ENCODE data around the gene MAPK14. TPM values are rescaled to one million over a fixed set of nuclear protein-coding genes. Genes with fewer than 3 reads are reported as not detected.

The MAPK14 gene
- total RNA-seq, 1 donor from 2014 or later: 67.9 TPM

DNA sequence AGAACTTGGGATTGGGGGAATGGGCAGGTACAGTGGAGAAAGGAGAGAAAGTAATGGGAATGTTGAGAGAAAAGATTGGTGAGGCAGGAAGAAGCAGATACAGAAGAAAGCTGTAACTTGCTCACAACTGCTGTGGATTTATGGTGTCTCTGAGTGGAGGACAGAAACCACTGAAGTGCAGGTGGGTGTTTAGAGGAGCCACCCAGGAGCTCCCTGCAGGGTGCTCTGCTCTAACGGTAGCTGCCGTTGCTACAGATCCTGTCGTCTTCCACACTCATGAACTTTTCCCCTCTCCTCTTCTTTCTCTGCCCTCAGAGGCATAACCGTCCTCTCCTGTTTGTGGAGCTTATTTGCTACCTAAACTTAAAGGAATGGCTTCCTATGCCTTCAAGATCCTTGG, 75.2 kb downstream of the MAPK14 start:
- no peak overlapping the region for H3K27ac ChIP-seq
- H3K36me3 ChIP-seq: peaks cover 76% of the 10 kb centered on the region
- ATAC-seq (no peak), DNase-seq (no peak)
- H3K27me3 ChIP-seq (ENCODE audit: low read depth): no peaks in the 10 kb centered on the region
- no peak overlapping the region for H3K4me3 ChIP-seq
- no peaks in the 10 kb centered on the region for H3K4me1 ChIP-seq
- intact Hi-C loops (cut with DNase I): no loop called here
- no peaks in the 10 kb centered on the region for H3K9me3 ChIP-seq
- TF ChIP-seq, protein P1, sequence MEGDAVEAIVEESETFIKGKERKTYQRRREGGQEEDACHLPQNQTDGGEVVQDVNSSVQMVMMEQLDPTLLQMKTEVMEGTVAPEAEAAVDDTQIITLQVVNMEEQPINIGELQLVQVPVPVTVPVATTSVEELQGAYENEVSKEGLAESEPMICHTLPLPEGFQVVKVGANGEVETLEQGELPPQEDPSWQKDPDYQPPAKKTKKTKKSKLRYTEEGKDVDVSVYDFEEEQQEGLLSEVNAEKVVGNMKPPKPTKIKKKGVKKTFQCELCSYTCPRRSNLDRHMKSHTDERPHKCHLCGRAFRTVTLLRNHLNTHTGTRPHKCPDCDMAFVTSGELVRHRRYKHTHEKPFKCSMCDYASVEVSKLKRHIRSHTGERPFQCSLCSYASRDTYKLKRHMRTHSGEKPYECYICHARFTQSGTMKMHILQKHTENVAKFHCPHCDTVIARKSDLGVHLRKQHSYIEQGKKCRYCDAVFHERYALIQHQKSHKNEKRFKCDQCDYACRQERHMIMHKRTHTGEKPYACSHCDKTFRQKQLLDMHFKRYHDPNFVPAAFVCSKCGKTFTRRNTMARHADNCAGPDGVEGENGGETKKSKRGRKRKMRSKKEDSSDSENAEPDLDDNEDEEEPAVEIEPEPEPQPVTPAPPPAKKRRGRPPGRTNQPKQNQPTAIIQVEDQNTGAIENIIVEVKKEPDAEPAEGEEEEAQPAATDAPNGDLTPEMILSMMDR (IDR thresholded peaks at IDR 0.05): no peak

DNA sequence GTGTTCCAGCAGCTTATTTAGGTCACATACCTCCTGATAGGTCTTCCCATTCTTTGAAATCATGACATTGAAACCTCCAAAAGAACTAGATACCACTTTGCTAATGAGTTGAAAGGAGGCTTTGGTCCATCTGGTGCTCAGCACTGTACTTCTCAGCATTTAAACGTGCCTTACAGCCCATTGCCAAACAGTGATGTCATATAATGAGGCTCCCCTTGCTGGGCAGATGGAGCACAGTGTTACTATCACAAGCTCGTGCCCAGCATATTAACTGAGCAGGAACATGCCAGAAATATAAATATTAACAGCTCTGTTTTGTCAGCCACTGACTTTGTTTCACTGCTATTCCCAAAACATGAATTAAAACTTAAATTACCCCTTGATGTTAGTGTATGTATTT, 77.2 kb downstream of the MAPK14 start:
- TF ChIP-seq, protein P1 (IDR thresholded peaks at IDR 0.05): no peak
- no peak for DNase-seq
- ATAC-seq: no peak
- no peak overlapping the region for H3K27ac ChIP-seq
- no peak overlapping the region for H3K4me3 ChIP-seq
- H3K9me3 ChIP-seq: no peaks in the 10 kb centered on the region
- no peaks in the 10 kb centered on the region for H3K4me1 ChIP-seq
- H3K36me3 ChIP-seq: peaks cover 87% of the 10 kb centered on the region
- intact Hi-C loops (cut with DNase I): no loop called here
- H3K27me3 ChIP-seq (ENCODE audit: low read depth): no peaks in the 10 kb centered on the region

DNA sequence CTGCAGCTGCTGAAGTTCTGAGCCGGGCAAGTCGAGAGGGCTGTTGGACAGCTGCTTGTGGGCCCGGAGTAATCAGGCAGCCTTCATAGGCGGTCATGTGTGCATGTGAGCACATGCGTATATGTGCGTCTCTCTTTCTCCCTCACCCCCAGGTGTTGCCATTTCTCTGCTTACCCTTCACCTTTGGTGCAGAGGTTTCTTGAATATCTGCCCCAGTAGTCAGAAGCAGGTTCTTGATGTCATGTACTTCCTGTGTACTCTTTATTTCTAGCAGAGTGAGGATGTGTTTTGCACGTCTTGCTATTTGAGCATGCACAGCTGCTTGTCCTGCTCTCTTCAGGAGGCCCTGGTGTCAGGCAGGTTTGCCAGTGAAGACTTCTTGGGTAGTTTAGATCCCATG, 81.5 kb downstream of the MAPK14 start:
- Histone ChIP-seq H3K27ac (peak overlapping the region; percentile 13), H3K36me3 (peaks cover 69% of the 10 kb centered on the region), H3K4me1 (no peaks in the 10 kb centered on the region), H3K4me3 (no peak overlapping the region), H3K27me3 (ENCODE audit: low read depth) (no peaks in the 10 kb centered on the region), H3K9me3 (no peaks in the 10 kb centered on the region)
- ATAC-seq (peak; percentile 14 to 15), DNase-seq (no peak)
- TF ChIP-seq, protein P1 (IDR thresholded peaks at IDR 0.05): no peak
- intact Hi-C loops (cut with DNase I): no loop called here

DNA sequence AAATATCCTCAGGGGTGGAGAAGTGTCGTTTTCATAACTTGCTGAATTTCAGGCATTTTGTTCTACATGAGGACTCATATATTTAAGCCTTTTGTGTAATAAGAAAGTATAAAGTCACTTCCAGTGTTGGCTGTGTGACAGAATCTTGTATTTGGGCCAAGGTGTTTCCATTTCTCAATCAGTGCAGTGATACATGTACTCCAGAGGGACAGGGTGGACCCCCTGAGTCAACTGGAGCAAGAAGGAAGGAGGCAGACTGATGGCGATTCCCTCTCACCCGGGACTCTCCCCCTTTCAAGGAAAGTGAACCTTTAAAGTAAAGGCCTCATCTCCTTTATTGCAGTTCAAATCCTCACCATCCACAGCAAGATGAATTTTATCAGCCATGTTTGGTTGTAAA, 82.4 kb downstream of the MAPK14 start:
- Histone ChIP-seq H3K27me3 (ENCODE audit: low read depth) (no peaks in the 10 kb centered on the region), H3K36me3 (peaks cover 60% of the 10 kb centered on the region), H3K4me3 (no peak overlapping the region), H3K9me3 (no peaks in the 10 kb centered on the region), H3K4me1 (no peaks in the 10 kb centered on the region), H3K27ac (no peak overlapping the region)
- TF ChIP-seq, protein P1 (IDR thresholded peaks at IDR 0.05): no peak
- intact Hi-C loops (cut with DNase I): no loop called here
- ATAC-seq (no peak), DNase-seq (no peak)

DNA sequence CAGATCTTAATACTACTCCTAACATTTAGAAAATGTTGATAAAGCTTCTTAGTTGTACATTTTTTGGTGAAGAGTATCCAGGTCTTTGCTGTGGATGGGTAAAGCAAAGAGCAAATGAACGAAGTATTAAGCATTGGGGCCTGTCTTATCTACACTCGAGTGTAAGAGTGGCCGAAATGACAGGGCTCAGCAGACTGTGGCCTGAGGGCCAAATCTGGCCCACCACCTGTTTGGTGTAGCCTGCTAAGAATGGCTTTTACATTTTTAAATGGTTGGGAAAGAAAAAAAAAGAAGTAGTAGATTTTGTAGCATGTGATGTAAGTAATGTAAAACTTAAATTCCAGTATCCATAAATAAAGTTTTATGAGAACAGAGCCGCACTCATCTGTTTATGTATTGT, 83.3 kb downstream of the MAPK14 start:
- intact Hi-C loops (cut with DNase I): no loop called here
- ATAC-seq: no peak
- no peaks in the 10 kb centered on the region for H3K27me3 ChIP-seq (ENCODE audit: low read depth)
- peaks cover 4% of the 10 kb centered on the region for H3K4me1 ChIP-seq
- H3K36me3 ChIP-seq: peaks cover 52% of the 10 kb centered on the region
- H3K9me3 ChIP-seq: no peaks in the 10 kb centered on the region
- no peak overlapping the region for H3K4me3 ChIP-seq
- no peak for DNase-seq
- TF ChIP-seq, protein P1 (IDR thresholded peaks at IDR 0.05): no peak
- H3K27ac ChIP-seq: no peak overlapping the region

DNA sequence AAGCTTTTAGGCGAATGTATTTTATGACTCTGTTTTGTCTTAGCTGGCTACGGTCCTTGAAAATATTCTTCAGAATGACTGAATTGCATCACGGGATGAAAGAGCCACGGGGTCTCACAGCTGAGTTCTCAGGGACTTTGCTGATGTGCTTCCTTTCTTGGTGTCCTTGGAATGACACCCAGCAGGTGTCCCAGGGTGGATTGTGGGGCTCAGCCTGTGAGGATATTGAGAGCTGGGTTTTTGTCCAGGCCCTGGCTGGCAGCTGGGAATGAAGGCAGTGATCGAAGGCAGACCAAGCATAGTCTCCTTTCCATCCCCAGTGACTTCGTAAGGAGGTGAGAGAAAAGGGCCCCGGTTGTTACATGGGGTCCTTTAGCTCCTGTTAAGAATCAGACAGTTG, 83.9 kb downstream of the MAPK14 start:
- Histone ChIP-seq H3K9me3 (no peaks in the 10 kb centered on the region), H3K27me3 (ENCODE audit: low read depth) (no peaks in the 10 kb centered on the region), H3K36me3 (peaks cover 47% of the 10 kb centered on the region), H3K27ac (no peak overlapping the region), H3K4me3 (no peak overlapping the region), H3K4me1 (peaks cover 4% of the 10 kb centered on the region)
- TF ChIP-seq, protein P1 (IDR thresholded peaks at IDR 0.05): no peak
- intact Hi-C loops (cut with DNase I): no loop called here
- DNase-seq (no peak), ATAC-seq (no peak)
